Immature natural killer cell (primary cell): ENCODE results near the gene KLF1. TPM values are rescaled to one million over a fixed set of nuclear protein-coding genes. Genes with fewer than 3 reads are reported as not detected.
"Not testable (repeated sequence)": the region's sequence is repeated elsewhere in the genome, so short reads cannot be mapped to it uniquely, and the experiment has no call there.

Source experiments
- DNase-seq, 3 donors: peaks; one replicate each; pipeline ENCODE4 v3.0.0; 2022; ENCODE audit warnings: mixed read lengths in 1 of 3
- H3K27ac Mint-ChIP-seq, 6 donors: one replicate each; pipeline ENCODE4 v1.8.0; 2020; ENCODE audit warnings: mixed read lengths in 6 of 6, mild to moderate bottlenecking in 5 of 6, inconsistent platforms in 4 of 6, moderate library complexity in 3 of 6
- H3K27me3 Mint-ChIP-seq, 3 donors: one replicate each; pipeline ENCODE4 v1.8.0; 2020 to 2021; ENCODE audit warnings: low read depth in 3 of 3, mild to moderate bottlenecking in 3 of 3, mixed read lengths in 3 of 3, moderate library complexity in 3 of 3, inconsistent platforms in 1 of 3
- H3K36me3 Mint-ChIP-seq, 3 donors: one replicate each; pipeline ENCODE4 v1.8.0; 2020; ENCODE audit warnings: mixed read lengths in 3 of 3, inconsistent platforms in 2 of 3, mild to moderate bottlenecking in 2 of 3
- H3K4me1 Mint-ChIP-seq, 2 donors: one replicate each; pipeline ENCODE4 v1.8.0; 2020; ENCODE audit warnings: inconsistent platforms in 2 of 2, mild to moderate bottlenecking in 2 of 2, mixed read lengths in 2 of 2, moderate library complexity in 1 of 2
- H3K4me3 Mint-ChIP-seq, 5 donors: one replicate each; pipeline ENCODE4 v1.8.0; 2020; ENCODE audit warnings: mild to moderate bottlenecking in 5 of 5, mixed read lengths in 5 of 5, inconsistent platforms in 3 of 5, moderate library complexity in 3 of 5
- H3K9me3 Mint-ChIP-seq, 6 donors: one replicate each; pipeline ENCODE4 v1.8.0; 2020; ENCODE audit warnings: mild to moderate bottlenecking in 6 of 6, mixed read lengths in 6 of 6, inconsistent platforms in 4 of 6, moderate library complexity in 3 of 6
- polyA plus RNA-seq, 3 donors: library from polyadenylated mRNA; unstranded; fragments of 300-500 nt; fragmentation: Illumina TruSeq; gene quantifications; one replicate each; pipeline ENCODE4 v1.2.3, GENCODE V29; 2021

Gene KLF1
- 1 to 10 TPM in 1 of 3 donors, under 1 TPM in 2; 0.15 to 1.8 (median 0.20) TPM for polyA plus RNA-seq

- Mint-ChIP-seq H3K27ac (peak within 1 kb of the TSS in 2 of 6 donors; percentile 40 to 74), H3K4me3 (peak within 1 kb of the TSS; percentile 61 to 80 (median 65)), H3K9me3 (peaks cover 0 to 2% (median 0%) of the 10 kb centered on the region in 6 donors), H3K4me1 (peaks cover 41 to 47% of the 10 kb centered on the region in 2 donors), H3K27me3 (peaks cover 5 to 12% (median 11%) of the 10 kb centered on the region in 3 donors), H3K36me3 (no peaks in the 10 kb centered on the region)
- no peak for DNase-seq
These were observed at the start of gene KLF1 for GRCh38 chr19:12886969-12887747. Gene KLF1 (minus strand): TSS chr19:12887201. CDS start chr19:12887140, 61 bp downstream.

DNA sequence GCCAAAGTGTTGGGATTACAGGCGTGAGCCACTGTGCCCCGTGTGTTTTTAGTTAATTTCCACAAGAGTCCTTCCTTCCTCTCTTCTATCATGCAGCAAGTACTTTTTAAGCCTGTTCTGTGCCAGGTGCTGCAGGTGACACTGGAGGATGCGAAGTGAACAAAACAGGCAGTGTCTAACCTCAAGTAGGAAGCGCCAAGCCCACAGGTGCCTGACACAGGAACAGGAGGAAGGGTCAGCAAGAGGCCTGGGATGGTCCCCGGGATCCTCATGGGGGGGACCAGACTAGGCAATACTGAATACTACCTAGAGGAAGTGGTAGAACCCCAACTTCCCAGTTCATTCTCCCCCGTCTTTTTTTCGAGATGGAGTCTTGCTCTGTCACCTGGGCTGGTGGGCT is 49.6 kb upstream of the KLF1 start:
- no peaks in the 10 kb centered on the region for H3K9me3 Mint-ChIP-seq
- no peak overlapping the region for H3K27ac Mint-ChIP-seq
- peak overlapping the region in 2 of 5 donors; percentile 1 to 20 for H3K4me3 Mint-ChIP-seq
- H3K4me1 Mint-ChIP-seq, result peaks cover 55 to 63% of the 10 kb centered on the region in 2 donors
- DNase-seq, result no peak
- H3K27me3 Mint-ChIP-seq, result peaks cover 15 to 23% (median 20%) of the 10 kb centered on the region in 3 donors
- H3K36me3 Mint-ChIP-seq, result peaks cover 9 to 24% (median 15%) of the 10 kb centered on the region in 3 donors

GRCh38 chr19:12935071-12935470 is 48.1 kb upstream of the KLF1 start:
- H3K27me3 Mint-ChIP-seq, result peaks cover 11 to 21% (median 20%) of the 10 kb centered on the region in 3 donors
- peaks cover 45 to 53% of the 10 kb centered on the region in 2 donors for H3K4me1 Mint-ChIP-seq
- no peak for DNase-seq
- H3K27ac Mint-ChIP-seq, result no peak overlapping the region
- peak overlapping the region in 3 of 5 donors; percentile 18 to 49 (median 29) for H3K4me3 Mint-ChIP-seq
- H3K36me3 Mint-ChIP-seq, result peaks cover 7 to 13% (median 9%) of the 10 kb centered on the region in 3 donors
- no peaks in the 10 kb centered on the region for H3K9me3 Mint-ChIP-seq

DNA sequence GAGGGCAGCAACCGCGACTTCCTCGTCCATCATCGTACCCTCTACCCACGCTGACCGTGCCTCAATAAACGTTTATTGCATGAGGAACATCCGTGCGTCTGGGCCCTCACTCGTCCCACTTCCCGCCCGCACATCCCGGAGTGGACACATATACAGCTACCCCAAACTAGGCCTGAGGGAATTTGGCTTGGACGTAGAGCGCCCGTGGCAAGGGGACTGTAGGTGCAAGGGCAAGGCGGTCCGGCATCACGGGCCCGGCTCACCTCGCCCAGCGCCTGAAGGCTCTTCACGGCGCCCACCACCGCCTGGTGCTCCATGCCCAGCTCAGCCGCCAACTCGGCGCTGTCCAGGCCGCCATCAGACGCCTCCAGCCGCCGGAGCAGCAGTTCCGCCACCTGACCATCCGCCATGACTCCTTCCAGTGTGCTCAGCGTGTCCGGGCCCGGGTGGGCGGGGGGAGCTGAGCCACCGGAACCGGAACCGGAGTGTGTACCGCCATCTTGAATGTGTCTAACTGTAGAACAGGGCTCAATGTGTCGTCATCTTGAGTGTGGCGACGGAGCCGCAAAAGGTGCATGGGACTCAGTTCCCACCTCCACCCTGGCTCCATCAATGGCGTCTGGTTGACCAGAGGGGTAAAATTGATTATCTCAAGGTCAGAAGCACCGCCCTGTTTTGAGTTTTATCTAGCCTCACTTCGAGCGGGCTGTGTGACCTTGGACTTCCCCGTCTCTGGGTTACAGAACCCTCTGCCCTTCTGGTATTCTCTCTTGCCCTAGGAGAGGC is 46.5 kb upstream of the KLF1 start, which contains the start of gene FARSA:
Gene FARSA (minus strand): TSS at position 425 of the 786 bp plus-strand sequence. CDS start 15 bp downstream, at position 410.
- Mint-ChIP-seq H3K27me3 (peaks cover 4 to 12% (median 9%) of the 10 kb centered on the region in 3 donors), H3K9me3 (no peaks in the 10 kb centered on the region), H3K27ac (peak within 1 kb of the TSS; percentile 79 to 94 (median 90)), H3K4me1 (peaks cover 31 to 38% of the 10 kb centered on the region in 2 donors), H3K4me3 (peak within 1 kb of the TSS; percentile 95 to 98 (median 96)), H3K36me3 (peaks cover 4 to 8% (median 4%) of the 10 kb centered on the region in 3 donors)
- DNase-seq, result peak; percentile 81 to 85 (median 85)

DNA sequence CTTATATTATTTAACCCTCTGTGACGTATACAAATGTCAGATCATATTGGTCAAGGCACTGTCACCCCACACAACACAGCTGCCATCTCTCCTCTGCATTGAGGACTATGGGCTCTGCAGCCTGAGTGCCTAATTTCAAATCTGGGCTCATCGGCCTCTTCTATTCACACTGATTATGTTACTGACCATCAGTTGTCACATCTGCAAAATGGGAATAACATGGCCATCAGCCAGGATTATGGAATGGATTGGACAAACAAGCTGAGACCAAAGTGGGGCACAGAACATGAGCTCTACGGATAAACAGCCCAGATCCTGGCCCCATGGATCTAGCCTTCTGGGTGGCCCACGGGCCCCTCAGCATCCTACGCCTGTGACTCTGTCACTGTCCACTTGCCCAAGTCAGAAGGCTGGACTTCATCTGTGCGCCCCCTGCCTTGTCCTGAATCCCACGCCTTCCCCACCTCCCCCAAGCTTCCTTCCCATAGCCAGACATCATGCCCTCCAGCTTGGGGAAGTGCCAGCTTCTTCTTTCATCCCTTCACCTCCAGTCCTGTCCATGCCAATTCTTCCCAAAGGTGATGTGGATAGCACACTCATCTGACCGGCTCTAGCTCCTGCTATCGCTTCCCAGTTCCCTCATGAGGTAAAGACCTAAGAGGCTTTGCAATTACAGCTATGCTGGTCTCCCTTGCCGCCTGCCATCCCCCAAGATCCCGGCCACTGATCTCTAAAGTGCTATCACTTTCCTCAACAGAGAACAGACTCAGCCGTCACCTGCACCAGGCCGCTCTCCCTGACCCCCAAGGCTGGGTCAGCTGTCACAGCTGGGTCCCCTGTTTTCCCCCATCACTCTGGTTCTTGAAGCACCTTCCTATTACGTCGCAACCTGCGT is 45.6 kb upstream of the KLF1 start:
- DNase-seq, result peak in 2 of 3 donors; percentile 44 to 46
- Mint-ChIP-seq H3K4me3 (peak overlapping the region; percentile 95 to 98 (median 96)), H3K27ac (peak overlapping the region; percentile 79 to 94 (median 90)), H3K4me1 (peaks cover 24 to 31% of the 10 kb centered on the region in 2 donors), H3K27me3 (peaks cover 0 to 3% (median 2%) of the 10 kb centered on the region in 3 donors), H3K9me3 (no peaks in the 10 kb centered on the region), H3K36me3 (peaks cover 4 to 12% (median 4%) of the 10 kb centered on the region in 3 donors)

DNA sequence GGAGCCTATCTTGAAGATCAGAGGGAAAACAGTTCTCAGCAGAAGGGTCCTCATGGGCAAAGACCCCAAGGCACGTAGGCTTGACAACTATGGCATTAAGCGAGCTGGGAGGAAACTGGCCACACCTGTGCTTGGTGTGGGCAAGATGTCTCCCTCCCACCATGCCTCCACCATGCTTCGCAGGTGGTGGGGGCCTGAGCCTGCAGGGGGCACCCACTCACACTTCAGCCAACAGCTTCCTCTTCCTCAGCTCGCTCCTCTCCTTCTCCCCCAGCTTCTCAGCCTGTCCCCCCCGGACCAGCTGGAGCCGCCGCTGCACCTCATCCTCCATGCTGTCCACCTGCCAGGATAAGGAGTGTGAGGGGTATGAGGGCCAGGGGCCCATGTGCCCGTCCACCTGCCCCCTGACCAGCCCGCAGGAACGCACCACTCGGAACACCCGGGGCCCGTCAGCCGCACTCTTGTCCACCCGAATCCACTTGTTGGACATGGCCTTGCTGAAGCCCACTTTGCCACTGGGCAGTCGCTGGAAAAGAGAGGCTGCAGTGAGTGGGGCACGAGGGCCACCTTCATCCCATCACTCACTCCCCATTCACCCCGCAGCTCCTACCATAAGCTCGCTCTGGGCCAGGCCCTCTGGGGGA is 43.1 kb upstream of the KLF1 start:
- Mint-ChIP-seq H3K9me3 (no peaks in the 10 kb centered on the region), H3K4me3 (no peak overlapping the region), H3K4me1 (peaks cover 20 to 23% of the 10 kb centered on the region in 2 donors), H3K27ac (no peak overlapping the region), H3K36me3 (peaks cover 8 to 19% (median 10%) of the 10 kb centered on the region in 3 donors), H3K27me3 (no peaks in the 10 kb centered on the region)
- no peak for DNase-seq

DNA sequence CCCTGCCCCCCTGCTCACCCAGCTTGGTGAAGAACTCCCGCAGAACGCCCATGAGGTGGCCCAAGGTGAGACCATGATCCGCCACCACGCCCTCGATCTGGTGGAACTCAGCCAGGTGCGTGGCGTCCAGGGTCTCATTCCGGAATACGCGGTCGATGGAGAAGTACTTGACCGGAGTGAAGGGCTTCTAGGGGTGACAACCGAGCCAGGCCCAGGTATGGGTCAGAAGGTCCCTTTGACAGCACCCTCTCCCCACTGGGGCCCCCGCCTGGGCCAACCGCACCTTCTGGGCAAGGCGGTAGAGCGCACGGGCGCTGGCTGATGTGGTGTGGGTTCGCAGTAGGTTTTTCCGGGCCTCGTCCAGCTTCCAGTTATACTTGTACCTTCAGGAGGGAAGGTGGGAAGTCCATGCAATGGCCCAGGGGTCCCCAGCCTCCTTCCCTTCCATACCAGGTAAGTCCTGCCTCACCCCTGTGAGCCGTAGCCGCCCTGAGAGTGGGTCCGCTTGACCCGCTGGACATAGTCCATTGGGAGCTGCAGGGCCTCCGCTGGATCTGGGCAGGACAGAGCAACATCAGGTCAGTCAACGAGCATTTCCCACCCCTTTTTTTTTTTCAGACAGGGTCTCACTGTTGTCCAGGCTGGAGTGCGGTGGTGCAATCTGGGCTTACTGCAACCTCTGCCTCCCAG is 37.8 kb upstream of the KLF1 start:
- H3K27me3 Mint-ChIP-seq, result peaks cover 0 to 1% (median 0%) of the 10 kb centered on the region in 3 donors
- H3K4me1 Mint-ChIP-seq, result peaks cover 4 to 6% of the 10 kb centered on the region in 2 donors
- H3K9me3 Mint-ChIP-seq, result no peaks in the 10 kb centered on the region
- H3K4me3 Mint-ChIP-seq, result no peak overlapping the region
- H3K27ac Mint-ChIP-seq, result no peak overlapping the region
- peaks cover 15 to 27% (median 15%) of the 10 kb centered on the region in 3 donors for H3K36me3 Mint-ChIP-seq
- no peak for DNase-seq

- Mint-ChIP-seq H3K4me1 (peaks cover 13 to 14% of the 10 kb centered on the region in 2 donors), H3K27ac (peak overlapping the region in 2 of 6 donors; percentile 5 to 17), H3K27me3 (peaks cover 5 to 9% (median 6%) of the 10 kb centered on the region in 3 donors), H3K36me3 (peaks cover 10 to 16% (median 10%) of the 10 kb centered on the region in 3 donors), H3K4me3 (no peak overlapping the region), H3K9me3 (no peaks in the 10 kb centered on the region)
- DNase-seq, result no peak
These were observed 36.0 kb upstream of the KLF1 start for GRCh38 chr19:12922959-12923358.

DNA sequence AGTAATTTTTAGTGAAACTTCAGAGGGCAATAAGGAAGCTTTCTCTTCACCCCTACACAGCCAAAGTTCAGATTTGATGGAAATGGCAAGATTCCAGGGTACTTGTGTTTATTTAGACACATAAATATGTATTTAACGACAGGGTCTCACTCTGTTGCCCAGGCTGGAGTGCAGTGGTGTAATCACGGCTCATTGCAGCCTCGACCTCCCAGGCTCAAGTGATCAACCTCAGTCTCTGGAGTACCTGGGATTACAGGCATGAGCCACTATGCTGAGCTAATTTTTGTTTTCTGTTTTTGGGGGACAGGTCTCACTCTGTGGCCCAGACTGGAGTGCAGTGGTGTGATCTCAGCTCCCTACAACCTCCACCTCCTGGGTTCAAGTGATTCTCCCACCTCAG is 34.0 kb upstream of the KLF1 start:
- DNase-seq, result no peak
- H3K4me3 Mint-ChIP-seq, result peak overlapping the region in 1 of 5 donors; percentile 49
- peak overlapping the region in 4 of 6 donors; percentile 28 to 87 (median 56) for H3K27ac Mint-ChIP-seq
- peaks cover 5 to 10% (median 8%) of the 10 kb centered on the region in 3 donors for H3K27me3 Mint-ChIP-seq
- peaks cover 5 to 9% (median 7%) of the 10 kb centered on the region in 3 donors for H3K36me3 Mint-ChIP-seq
- H3K4me1 Mint-ChIP-seq, result peaks cover 13 to 17% of the 10 kb centered on the region in 2 donors
- H3K9me3 Mint-ChIP-seq, result no peaks in the 10 kb centered on the region

DNA sequence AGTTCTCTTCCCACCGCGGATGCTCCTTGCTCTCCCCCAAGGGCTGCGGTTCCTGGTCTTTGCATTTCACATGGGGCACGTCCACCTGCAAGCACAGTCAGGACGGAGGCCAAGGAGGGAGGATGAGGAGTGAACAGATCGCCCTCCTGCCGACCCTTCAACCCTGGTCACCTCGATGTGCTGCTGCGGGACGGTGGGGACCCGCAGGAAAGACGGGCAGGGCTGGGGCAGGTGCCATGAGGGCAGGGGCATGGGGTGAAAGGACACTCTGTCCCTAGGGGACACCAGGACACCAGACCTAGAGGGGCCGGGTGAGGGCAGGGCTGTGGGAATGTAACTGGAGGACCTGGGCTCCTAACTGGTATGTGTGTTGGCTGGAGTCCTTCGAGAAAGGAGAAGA is 31.3 kb upstream of the KLF1 start:
- H3K4me3 Mint-ChIP-seq, result peak overlapping the region; percentile 1 to 81 (median 66)
- peaks cover 5 to 11% (median 10%) of the 10 kb centered on the region in 3 donors for H3K27me3 Mint-ChIP-seq
- H3K9me3 Mint-ChIP-seq, result no peaks in the 10 kb centered on the region
- peak overlapping the region in 2 of 6 donors; percentile 53 to 84 for H3K27ac Mint-ChIP-seq
- H3K4me1 Mint-ChIP-seq, result peaks cover 30% of the 10 kb centered on the region in 2 donors
- peaks cover 5 to 6% (median 6%) of the 10 kb centered on the region in 3 donors for H3K36me3 Mint-ChIP-seq
- no peak for DNase-seq

DNA sequence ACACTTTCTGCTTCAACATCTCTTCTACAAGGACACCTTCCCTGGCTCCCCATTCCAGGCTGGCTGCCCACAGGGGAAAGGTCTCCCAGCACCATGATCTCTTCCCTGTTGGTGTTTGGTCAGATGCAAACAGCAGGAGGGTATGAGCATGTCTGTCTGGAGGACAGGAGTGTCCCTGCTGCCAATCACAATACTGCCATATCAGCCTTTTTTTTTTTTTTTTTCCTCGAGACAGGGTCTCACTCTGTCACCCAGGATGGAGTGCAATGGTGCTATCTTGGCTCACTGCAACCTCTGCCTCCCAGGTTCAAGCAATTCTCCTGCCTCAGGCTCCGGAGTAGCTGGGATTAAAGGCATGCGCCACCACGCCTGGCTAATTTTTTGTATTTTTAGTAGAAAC is 28.9 kb upstream of the KLF1 start:
- not testable (repeated sequence) for H3K9me3 Mint-ChIP-seq, H3K27ac Mint-ChIP-seq, H3K4me3 Mint-ChIP-seq, DNase-seq, H3K36me3 Mint-ChIP-seq
- Mint-ChIP-seq H3K4me1 (peaks cover 32 to 33% of the 10 kb centered on the region in 2 donors), H3K27me3 (peaks cover 5 to 11% (median 10%) of the 10 kb centered on the region in 3 donors)
